ENCODE measurements around the gene LDLRAD3.

DNA sequence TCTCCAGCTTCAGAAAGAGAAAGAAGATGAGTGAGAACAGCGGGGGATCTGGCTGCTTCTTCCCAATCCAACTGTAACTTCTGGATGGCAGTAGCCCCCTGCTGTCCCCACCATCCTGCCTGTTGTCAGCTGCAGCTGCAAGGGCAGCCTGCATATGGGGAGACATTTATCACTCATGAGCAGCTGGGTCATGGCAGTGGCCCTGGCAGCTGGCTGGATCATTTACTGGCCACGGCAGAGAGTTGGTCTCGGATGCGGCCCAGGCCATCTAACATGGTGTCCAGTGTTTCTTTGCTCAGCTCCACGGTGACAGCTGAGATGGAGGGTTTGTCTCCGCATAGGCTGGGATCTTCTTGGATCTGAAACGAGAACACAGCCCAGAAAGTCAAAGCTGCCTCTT lies 330.6 kb downstream of the LDLRAD3 start:
- TF ChIP-seq, protein P1, sequence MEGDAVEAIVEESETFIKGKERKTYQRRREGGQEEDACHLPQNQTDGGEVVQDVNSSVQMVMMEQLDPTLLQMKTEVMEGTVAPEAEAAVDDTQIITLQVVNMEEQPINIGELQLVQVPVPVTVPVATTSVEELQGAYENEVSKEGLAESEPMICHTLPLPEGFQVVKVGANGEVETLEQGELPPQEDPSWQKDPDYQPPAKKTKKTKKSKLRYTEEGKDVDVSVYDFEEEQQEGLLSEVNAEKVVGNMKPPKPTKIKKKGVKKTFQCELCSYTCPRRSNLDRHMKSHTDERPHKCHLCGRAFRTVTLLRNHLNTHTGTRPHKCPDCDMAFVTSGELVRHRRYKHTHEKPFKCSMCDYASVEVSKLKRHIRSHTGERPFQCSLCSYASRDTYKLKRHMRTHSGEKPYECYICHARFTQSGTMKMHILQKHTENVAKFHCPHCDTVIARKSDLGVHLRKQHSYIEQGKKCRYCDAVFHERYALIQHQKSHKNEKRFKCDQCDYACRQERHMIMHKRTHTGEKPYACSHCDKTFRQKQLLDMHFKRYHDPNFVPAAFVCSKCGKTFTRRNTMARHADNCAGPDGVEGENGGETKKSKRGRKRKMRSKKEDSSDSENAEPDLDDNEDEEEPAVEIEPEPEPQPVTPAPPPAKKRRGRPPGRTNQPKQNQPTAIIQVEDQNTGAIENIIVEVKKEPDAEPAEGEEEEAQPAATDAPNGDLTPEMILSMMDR (IDR thresholded peaks at IDR 0.05), result no peak
- TF ChIP-seq POLR2A (IDR thresholded peaks at IDR 0.05), result no peak

All from suprapubic skin (tissue), 3 donors.